GM21526 (cell line): ENCODE data around the gene SMURF1.

Experiments used
- ATAC-seq: cut with Tn5 transposase; IDR thresholded peaks from one replicate; pipeline ENCODE4 v1.9.1; 2021; ENCODE audit warnings: moderate library complexity; ENCODE audit not compliant: unreplicated experiment, low FRiP score

SMURF1 gene

GRCh38 chr7:99099499-99100077, 44.3 kb downstream of the SMURF1 start:
- no peak for ATAC-seq

GRCh38 chr7:99098824-99099498, 44.9 kb downstream of the SMURF1 start:
- no peak for ATAC-seq

- no peak for ATAC-seq
These were observed 45.6 kb downstream of the SMURF1 start for GRCh38 chr7:99098286-99098823.

- no peak for ATAC-seq
These were observed 46.2 kb downstream of the SMURF1 start for GRCh38 chr7:99097730-99098129.

- no peak for ATAC-seq
These were observed 47.6 kb downstream of the SMURF1 start for GRCh38 chr7:99096124-99096887.

GRCh38 chr7:99095698-99096097, 48.2 kb downstream of the SMURF1 start:
- no peak for ATAC-seq

- no peak for ATAC-seq
These were observed 49.5 kb downstream of the SMURF1 start for GRCh38 chr7:99094401-99094800.

- ATAC-seq: no peak
These were observed 51.7 kb downstream of the SMURF1 start for GRCh38 chr7:99092064-99092720.

GRCh38 chr7:99090771-99091542, 53.0 kb downstream of the SMURF1 start:
- no peak for ATAC-seq

GRCh38 chr7:99089914-99090629, 53.8 kb downstream of the SMURF1 start:
- ATAC-seq: no peak

- no peak for ATAC-seq
These were observed 57.0 kb downstream of the SMURF1 start for GRCh38 chr7:99086944-99087343.

GRCh38 chr7:99086532-99086931, 57.4 kb downstream of the SMURF1 start:
- ATAC-seq: no peak

- no peak for ATAC-seq
These were observed 60.2 kb downstream of the SMURF1 start for GRCh38 chr7:99083733-99084132.

- no peak for ATAC-seq
These were observed 60.7 kb downstream of the SMURF1 start for GRCh38 chr7:99083068-99083651.

GRCh38 chr7:99080679-99081078, 63.2 kb downstream of the SMURF1 start:
- ATAC-seq: no peak

GRCh38 chr7:99079104-99079503, 64.8 kb downstream of the SMURF1 start:
- no peak for ATAC-seq

GRCh38 chr7:99078416-99078815, 65.5 kb downstream of the SMURF1 start:
- ATAC-seq: no peak

- no peak for ATAC-seq
These were observed 67.3 kb downstream of the SMURF1 start for GRCh38 chr7:99076615-99077014.

GRCh38 chr7:99073839-99074446, 70.0 kb downstream of the SMURF1 start:
- ATAC-seq: no peak
